ENCODE data around the gene DIDO1. TPM values are rescaled to one million over a fixed set of nuclear protein-coding genes. Genes with fewer than 3 reads are reported as not detected.

DIDO1 gene
- total RNA-seq, 2 donors from 2014 or later, result 53.5 to 68.3 TPM

GRCh38 chr20:62918831-62919230, 7.5 kb downstream of the DIDO1 start:
- TF ChIP-seq, protein P1, sequence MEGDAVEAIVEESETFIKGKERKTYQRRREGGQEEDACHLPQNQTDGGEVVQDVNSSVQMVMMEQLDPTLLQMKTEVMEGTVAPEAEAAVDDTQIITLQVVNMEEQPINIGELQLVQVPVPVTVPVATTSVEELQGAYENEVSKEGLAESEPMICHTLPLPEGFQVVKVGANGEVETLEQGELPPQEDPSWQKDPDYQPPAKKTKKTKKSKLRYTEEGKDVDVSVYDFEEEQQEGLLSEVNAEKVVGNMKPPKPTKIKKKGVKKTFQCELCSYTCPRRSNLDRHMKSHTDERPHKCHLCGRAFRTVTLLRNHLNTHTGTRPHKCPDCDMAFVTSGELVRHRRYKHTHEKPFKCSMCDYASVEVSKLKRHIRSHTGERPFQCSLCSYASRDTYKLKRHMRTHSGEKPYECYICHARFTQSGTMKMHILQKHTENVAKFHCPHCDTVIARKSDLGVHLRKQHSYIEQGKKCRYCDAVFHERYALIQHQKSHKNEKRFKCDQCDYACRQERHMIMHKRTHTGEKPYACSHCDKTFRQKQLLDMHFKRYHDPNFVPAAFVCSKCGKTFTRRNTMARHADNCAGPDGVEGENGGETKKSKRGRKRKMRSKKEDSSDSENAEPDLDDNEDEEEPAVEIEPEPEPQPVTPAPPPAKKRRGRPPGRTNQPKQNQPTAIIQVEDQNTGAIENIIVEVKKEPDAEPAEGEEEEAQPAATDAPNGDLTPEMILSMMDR (conservative IDR thresholded peaks at IDR 0.05), result no peak
- no peaks in the 10 kb centered on the region for H3K27me3 Mint-ChIP-seq (ENCODE audit: insufficient read depth)
- peaks cover 62% of the 10 kb centered on the region for H3K4me1 Mint-ChIP-seq
- H3K36me3 Mint-ChIP-seq (ENCODE audit: low read depth), result peaks cover 3% of the 10 kb centered on the region
- 91 to 92% methylated on average over 6 of the region's 6 CpGs for whole genome bisulfite sequencing, 2 experiments (ENCODE audit: insufficient coverage in 1 of 2, insufficient read length in 1 of 2)
- H3K9me3 Mint-ChIP-seq, result no peaks in the 10 kb centered on the region
- no peak overlapping the region for H3K4me3 Mint-ChIP-seq
- Histone ChIP-seq H3K27ac (ENCODE audit: low read depth, low read length) (no peak overlapping the region), H3K4me1 (ENCODE audit: control insufficient read depth, insufficient read depth, low read length) (peaks cover 13% of the 10 kb centered on the region), H3K9me3 (ENCODE audit: control insufficient read depth, low read length) (no peaks in the 10 kb centered on the region), H3K27me3 (ENCODE audit: control insufficient read depth, insufficient read depth, low read length, poor library complexity, severe bottlenecking) (no peaks in the 10 kb centered on the region), H3K4me3 (ENCODE audit: low read length) (no peak overlapping the region), H3K36me3 (ENCODE audit: control insufficient read depth, insufficient read depth, low read length) (peaks cover 15% of the 10 kb centered on the region), H3K9ac (ENCODE audit: extremely low read depth, low read length, poor library complexity, severe bottlenecking) (no peak overlapping the region)
- H3K27ac Mint-ChIP-seq, result peak overlapping the region; percentile 29
- DNase-seq, result no peak

DNA sequence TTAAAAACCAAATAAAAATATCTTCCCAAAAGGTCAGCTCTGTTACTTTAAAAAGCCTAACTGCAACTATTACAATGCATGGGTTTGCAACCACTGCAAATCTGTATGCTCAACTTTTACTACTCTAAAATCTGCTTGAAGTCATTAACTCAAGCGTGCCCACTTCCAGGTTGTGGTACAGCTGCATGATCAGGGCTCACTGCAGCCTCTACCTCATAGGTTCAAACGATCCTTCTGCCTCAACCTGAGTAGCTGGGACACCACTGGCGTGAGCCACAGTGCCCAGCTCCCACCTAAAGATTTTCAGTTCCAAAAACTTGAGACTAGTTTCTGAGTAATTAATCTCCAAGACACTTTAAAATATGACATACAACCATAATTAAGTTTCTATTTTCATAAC, 8.2 kb downstream of the DIDO1 start:
- Mint-ChIP-seq H3K27ac (peak overlapping the region; percentile 29), H3K4me3 (no peak overlapping the region), H3K27me3 (ENCODE audit: insufficient read depth) (no peaks in the 10 kb centered on the region), H3K9me3 (no peaks in the 10 kb centered on the region), H3K4me1 (peaks cover 65% of the 10 kb centered on the region), H3K36me3 (ENCODE audit: low read depth) (peaks cover 8% of the 10 kb centered on the region)
- no peak overlapping the region for H3K4me3 ChIP-seq (ENCODE audit: low read length)
- TF ChIP-seq, protein P1 (conservative IDR thresholded peaks at IDR 0.05), result no peak
- no peaks in the 10 kb centered on the region for H3K9me3 ChIP-seq (ENCODE audit: control insufficient read depth, low read length)
- peaks cover 22% of the 10 kb centered on the region for H3K36me3 ChIP-seq (ENCODE audit: control insufficient read depth, insufficient read depth, low read length)
- peaks cover 18% of the 10 kb centered on the region for H3K4me1 ChIP-seq (ENCODE audit: control insufficient read depth, insufficient read depth, low read length)
- H3K27me3 ChIP-seq (ENCODE audit: control insufficient read depth, insufficient read depth, low read length, poor library complexity, severe bottlenecking), result no peaks in the 10 kb centered on the region
- DNase-seq, result no peak
- no peak overlapping the region for H3K9ac ChIP-seq (ENCODE audit: extremely low read depth, low read length, poor library complexity, severe bottlenecking)
- 72 to 75% methylated on average over 3 of the region's 3 CpGs for WGBS, 2 experiments (ENCODE audit: insufficient coverage in 1 of 2, insufficient read length in 1 of 2)
- H3K27ac ChIP-seq (ENCODE audit: low read depth, low read length), result no peak overlapping the region

DNA sequence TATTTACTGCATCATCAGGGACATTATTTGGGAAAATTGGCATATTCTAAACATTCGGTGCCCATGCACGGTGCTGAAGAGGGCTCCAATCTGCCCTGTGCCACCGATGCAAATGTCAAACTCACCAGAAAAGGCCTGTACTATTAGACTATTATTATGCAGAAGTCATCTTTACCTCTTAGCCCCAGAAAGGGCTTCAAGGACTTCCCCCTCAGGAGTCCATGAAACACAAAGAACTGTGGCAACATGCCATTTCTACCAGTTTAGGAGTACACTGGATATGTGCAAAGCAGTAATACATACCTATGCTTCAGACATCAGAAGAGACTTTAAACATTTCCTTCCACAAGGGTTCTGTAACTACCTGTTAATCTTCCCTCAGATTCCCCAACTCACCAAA, 8.6 kb downstream of the DIDO1 start:
- Histone ChIP-seq H3K36me3 (ENCODE audit: control insufficient read depth, insufficient read depth, low read length) (peaks cover 26% of the 10 kb centered on the region), H3K9me3 (ENCODE audit: control insufficient read depth, low read length) (no peaks in the 10 kb centered on the region), H3K9ac (ENCODE audit: extremely low read depth, low read length, poor library complexity, severe bottlenecking) (no peak overlapping the region), H3K27me3 (ENCODE audit: control insufficient read depth, insufficient read depth, low read length, poor library complexity, severe bottlenecking) (no peaks in the 10 kb centered on the region), H3K4me1 (ENCODE audit: control insufficient read depth, insufficient read depth, low read length) (peaks cover 18% of the 10 kb centered on the region), H3K27ac (ENCODE audit: low read depth, low read length) (no peak overlapping the region), H3K4me3 (ENCODE audit: low read length) (no peak overlapping the region)
- Mint-ChIP-seq H3K27me3 (ENCODE audit: insufficient read depth) (no peaks in the 10 kb centered on the region), H3K9me3 (no peaks in the 10 kb centered on the region), H3K27ac (no peak overlapping the region), H3K36me3 (ENCODE audit: low read depth) (peaks cover 10% of the 10 kb centered on the region), H3K4me1 (peaks cover 67% of the 10 kb centered on the region), H3K4me3 (no peak overlapping the region)
- no peak for DNase-seq
- WGBS, 2 experiments (ENCODE audit: insufficient coverage in 1 of 2, insufficient read length in 1 of 2), result 81 to 82% methylated on average over 3 of the region's 3 CpGs
- TF ChIP-seq, protein P1 (conservative IDR thresholded peaks at IDR 0.05), result no peak
